Calu3 (cell line): Measurements from ENCODE around the gene KCTD15. TPM values are rescaled to one million over a fixed set of nuclear protein-coding genes. Genes with fewer than 3 reads are reported as not detected.

Experiments used
- BruUV-seq: library from RNA; stranded (reverse); fragments of 400-500 nt; replicated peaks from 2 replicates; lab custom pipeline; 2021; lab: Mats Ljungman, UMichigan
- CTCF ChIA-PET: fragments of 300-600 bp; sonication (Branson Sonifier 250); formaldehyde crosslinking; loops from one replicate; lab custom pipeline; 2022; ENCODE audit warnings: antibody characterized with exemption; lab: Charles Lee
- DNase-seq: peaks from one replicate; pipeline ENCODE4 v3.0.0; 2022
- H3K27ac Mint-ChIP-seq: one replicate; pipeline ENCODE4 v1.8.0; 2022; ENCODE audit warnings: mixed read lengths; ENCODE audit not compliant: unreplicated experiment
- H3K27me3 Mint-ChIP-seq: one replicate; pipeline ENCODE4 v1.8.0; 2022; ENCODE audit warnings: mixed read lengths; ENCODE audit not compliant: unreplicated experiment
- H3K36me3 Mint-ChIP-seq: one replicate; pipeline ENCODE4 v1.8.0; 2022; ENCODE audit warnings: mild to moderate bottlenecking, moderate library complexity, mixed read lengths; ENCODE audit not compliant: insufficient read depth, unreplicated experiment
- H3K4me1 Mint-ChIP-seq: one replicate; pipeline ENCODE4 v1.8.0; 2022; ENCODE audit warnings: mild to moderate bottlenecking, low read depth, mixed read lengths; ENCODE audit not compliant: unreplicated experiment
- H3K4me3 Mint-ChIP-seq: one replicate; pipeline ENCODE4 v1.8.0; 2022; ENCODE audit warnings: mild to moderate bottlenecking, low read depth, moderate library complexity, mixed read lengths; ENCODE audit not compliant: unreplicated experiment
- H3K9me3 Mint-ChIP-seq: one replicate; pipeline ENCODE4 v1.8.0; 2022; ENCODE audit warnings: low read depth, mixed read lengths; ENCODE audit not compliant: unreplicated experiment
- intact Hi-C: fragments of 100-400 bp; cut with micrococcal nuclease; formaldehyde crosslinking; loops from one replicate; pipeline ENCODE4 v1.10.0; 2022; ENCODE audit not compliant: unreplicated experiment
- total RNA-seq: library from RNA; stranded (reverse); gene quantifications from 2 replicates; pipeline ENCODE4 v1.2.3, GENCODE V29; 2022
- TF ChIP-seq, protein P1 (sequence below): fragments of 200-600 bp; IDR thresholded peaks from one replicate; pipeline ENCODE4 v1.8.0; 2022; ENCODE audit warnings: antibody characterized with exemption; ENCODE audit not compliant: unreplicated experiment

Gene KCTD15
- total RNA-seq, 1 experiment from 2014 or later, result 18.6 TPM

DNA sequence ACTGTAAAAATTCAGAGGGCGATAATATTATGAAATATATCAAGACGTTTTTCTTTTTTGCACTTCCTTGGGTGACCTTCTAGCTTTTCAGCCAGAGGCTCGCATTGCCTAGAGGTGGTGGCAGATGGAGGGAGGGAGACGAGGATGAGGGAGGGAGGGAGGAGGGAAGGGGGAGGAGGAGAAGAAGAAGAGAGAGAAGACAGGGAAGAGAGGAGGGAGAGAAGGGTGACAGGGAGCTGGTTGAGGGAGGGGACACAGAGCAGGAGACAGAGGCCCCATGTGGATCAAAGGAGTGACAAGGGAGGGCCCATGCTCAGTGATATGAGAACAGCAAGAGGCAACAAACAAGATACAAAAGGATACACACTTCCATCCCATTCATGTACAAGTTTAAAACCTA, 8.0 kb upstream of the KCTD15 start:
- CTCF ChIA-PET, result interaction anchor here (0.6 kb wide), 1 partner anchor 924 kb away, joined by 4 read pairs; no protein-coding TSS in a partner anchor
- TF ChIP-seq, protein P1, sequence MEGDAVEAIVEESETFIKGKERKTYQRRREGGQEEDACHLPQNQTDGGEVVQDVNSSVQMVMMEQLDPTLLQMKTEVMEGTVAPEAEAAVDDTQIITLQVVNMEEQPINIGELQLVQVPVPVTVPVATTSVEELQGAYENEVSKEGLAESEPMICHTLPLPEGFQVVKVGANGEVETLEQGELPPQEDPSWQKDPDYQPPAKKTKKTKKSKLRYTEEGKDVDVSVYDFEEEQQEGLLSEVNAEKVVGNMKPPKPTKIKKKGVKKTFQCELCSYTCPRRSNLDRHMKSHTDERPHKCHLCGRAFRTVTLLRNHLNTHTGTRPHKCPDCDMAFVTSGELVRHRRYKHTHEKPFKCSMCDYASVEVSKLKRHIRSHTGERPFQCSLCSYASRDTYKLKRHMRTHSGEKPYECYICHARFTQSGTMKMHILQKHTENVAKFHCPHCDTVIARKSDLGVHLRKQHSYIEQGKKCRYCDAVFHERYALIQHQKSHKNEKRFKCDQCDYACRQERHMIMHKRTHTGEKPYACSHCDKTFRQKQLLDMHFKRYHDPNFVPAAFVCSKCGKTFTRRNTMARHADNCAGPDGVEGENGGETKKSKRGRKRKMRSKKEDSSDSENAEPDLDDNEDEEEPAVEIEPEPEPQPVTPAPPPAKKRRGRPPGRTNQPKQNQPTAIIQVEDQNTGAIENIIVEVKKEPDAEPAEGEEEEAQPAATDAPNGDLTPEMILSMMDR, result no peak
- no peak overlapping the region for H3K27ac Mint-ChIP-seq
- H3K27me3 Mint-ChIP-seq, result peaks cover 99% of the 10 kb centered on the region
- no peaks in the 10 kb centered on the region for H3K4me1 Mint-ChIP-seq
- intact Hi-C loops, result no loop called here
- H3K9me3 Mint-ChIP-seq, result no peaks in the 10 kb centered on the region
- no peak overlapping the region for H3K4me3 Mint-ChIP-seq
- no peaks in the 10 kb centered on the region for H3K36me3 Mint-ChIP-seq
- no peak for DNase-seq
- BruUV-seq, result no TSS peak

DNA sequence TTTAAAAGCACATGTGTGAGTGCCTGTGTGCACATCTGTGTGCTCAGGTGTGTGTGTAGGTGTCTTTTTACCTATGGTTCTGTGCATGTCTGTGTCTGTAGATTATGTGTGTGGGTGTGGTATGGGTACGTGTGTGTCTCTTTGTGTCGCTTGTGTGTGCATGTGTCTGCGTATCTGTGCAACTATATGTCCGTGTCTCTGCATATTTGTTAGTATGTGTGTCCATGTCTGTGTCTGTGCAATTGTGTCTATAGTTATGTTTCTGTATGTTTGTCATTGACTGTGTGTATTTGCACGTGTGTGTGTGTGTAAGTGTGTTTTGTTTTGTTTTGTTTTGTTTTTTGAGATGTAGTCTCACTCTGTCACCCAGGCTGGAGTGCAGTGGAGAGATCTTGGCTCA, 7.3 kb upstream of the KCTD15 start:
- H3K4me3 Mint-ChIP-seq, result no peak overlapping the region
- no peaks in the 10 kb centered on the region for H3K36me3 Mint-ChIP-seq
- CTCF ChIA-PET, result no interaction called here
- TF ChIP-seq, protein P1, result no peak
- peaks cover 93% of the 10 kb centered on the region for H3K27me3 Mint-ChIP-seq
- DNase-seq, result no peak
- H3K4me1 Mint-ChIP-seq, result no peaks in the 10 kb centered on the region
- H3K27ac Mint-ChIP-seq, result no peak overlapping the region
- intact Hi-C loops, result no loop called here
- H3K9me3 Mint-ChIP-seq, result no peaks in the 10 kb centered on the region
- no TSS peak for BruUV-seq

DNA sequence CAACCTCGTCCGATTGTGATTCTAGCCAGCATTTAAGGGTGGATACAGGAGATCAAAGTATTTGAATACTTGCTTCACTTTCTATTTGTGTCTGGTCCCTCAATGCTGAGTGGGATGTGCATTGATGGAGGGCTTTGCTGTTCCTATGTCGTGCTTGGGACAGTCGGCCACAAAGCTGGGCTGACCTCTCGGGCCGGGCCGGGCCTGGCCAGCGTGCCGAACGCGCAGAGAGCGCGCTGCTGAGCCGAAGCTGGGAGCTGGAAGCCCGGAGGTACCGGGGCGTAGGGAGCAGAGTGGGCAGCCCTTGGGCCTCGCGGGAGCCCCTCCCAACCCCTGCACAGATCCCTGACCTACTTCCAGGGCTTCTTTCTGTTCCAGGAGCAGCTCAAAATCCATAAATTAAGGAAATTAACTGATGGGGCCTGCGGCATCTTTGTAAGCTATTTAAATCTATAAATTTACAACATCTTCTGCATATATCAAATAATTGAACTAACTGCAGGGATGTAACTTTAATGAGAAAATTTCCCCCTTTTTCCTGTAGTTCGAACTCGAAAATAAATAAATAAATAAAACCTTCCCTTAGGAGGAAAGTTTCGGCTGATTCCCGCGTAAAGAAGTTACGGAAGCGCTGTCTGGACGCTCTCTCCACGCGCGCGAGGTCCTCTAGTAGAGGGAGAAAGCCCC, 1.8 kb upstream of the KCTD15 start:
- BruUV-seq, result TSS peak; percentile 85
- no peak for DNase-seq
- intact Hi-C loops, result loop anchor here (5.0 kb wide), 1 partner anchor 202 kb away; no protein-coding TSS in a partner anchor
- Mint-ChIP-seq H3K9me3 (no peaks in the 10 kb centered on the region), H3K4me1 (no peaks in the 10 kb centered on the region), H3K4me3 (peak overlapping the region; percentile 71), H3K27me3 (peaks cover 38% of the 10 kb centered on the region), H3K36me3 (peaks cover 36% of the 10 kb centered on the region), H3K27ac (peak overlapping the region; percentile 48)
- CTCF ChIA-PET, result interaction anchor here (0.7 to 1.5 kb wide), 7 partner anchors 10 to 1906 kb away, joined by 3 to 7 read pairs (median 4); no protein-coding TSS in a partner anchor
- TF ChIP-seq, protein P1, result no peak

DNA sequence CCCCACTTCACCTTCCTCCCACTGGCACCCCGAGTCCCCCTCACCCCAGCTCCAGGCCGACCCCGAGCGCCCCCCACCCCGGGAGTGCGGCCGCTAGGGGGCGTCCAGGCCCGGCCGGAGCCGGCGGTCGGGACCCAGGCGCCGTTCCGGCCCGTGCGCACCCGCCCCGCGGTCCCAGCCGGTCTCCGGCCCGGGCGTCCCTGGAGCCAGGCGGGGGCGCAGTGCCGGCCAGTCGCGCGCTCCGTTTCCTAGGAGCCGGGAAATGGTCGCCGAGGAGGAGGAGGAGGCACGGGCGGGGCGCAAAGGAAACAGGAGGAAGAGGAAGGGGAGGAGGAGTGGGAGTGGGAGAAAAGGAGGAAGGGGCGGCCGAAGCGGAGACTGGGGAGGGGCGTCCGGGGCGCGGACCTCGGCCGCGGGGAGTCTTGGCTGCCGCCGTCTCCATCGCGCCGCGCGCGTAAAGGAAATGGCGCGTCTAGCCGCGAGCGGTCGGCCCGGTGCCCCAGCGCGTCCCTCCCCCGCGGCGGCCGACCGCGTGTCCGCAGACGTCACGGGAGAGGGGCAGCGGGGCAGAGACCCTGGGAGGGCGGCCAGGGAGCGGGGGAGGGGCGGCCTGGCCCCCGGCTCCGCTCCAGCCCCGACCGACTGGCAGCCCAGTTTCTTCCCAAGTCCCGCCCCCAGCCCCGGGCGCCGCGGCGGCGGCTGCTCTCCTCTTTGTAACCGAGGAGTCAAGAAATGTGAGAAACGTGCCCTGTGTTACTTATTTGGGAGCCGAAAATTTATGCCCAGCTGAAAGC, 1.1 kb upstream of the KCTD15 start:
- no peaks in the 10 kb centered on the region for H3K9me3 Mint-ChIP-seq
- peak overlapping the region; percentile 71 for H3K4me3 Mint-ChIP-seq
- TF ChIP-seq, protein P1, result peak; percentile 96
- intact Hi-C loops, result no loop called here
- CTCF ChIA-PET, result interaction anchor here (0.7 to 1.5 kb wide), 7 partner anchors 11 to 1907 kb away, joined by 3 to 7 read pairs (median 4); no protein-coding TSS in a partner anchor
- peak overlapping the region; percentile 48 for H3K27ac Mint-ChIP-seq
- BruUV-seq, result no TSS peak
- DNase-seq, result peak; percentile 95
- H3K27me3 Mint-ChIP-seq, result peaks cover 30% of the 10 kb centered on the region
- peaks cover 41% of the 10 kb centered on the region for H3K36me3 Mint-ChIP-seq
- H3K4me1 Mint-ChIP-seq, result no peaks in the 10 kb centered on the region
